Fibroblast of the aortic adventitia (primary cell): ENCODE results near the gene COX7B2. TPM values are rescaled to one million over a fixed set of nuclear protein-coding genes. Genes with fewer than 3 reads are reported as not detected.

Source experiments
- DNase-seq: peaks from one replicate; pipeline ENCODE4 v3.0.0-alpha.2; 2010; ENCODE audit warnings: low read depth
- H3K4me3 ChIP-seq: 2 replicates; pipeline ENCODE4 v1.5.1; 2011; ENCODE audit warnings: low read depth, mild to moderate bottlenecking, control low read depth, low read length, moderate library complexity
- total RNA-seq: library from RNA; depleted of rRNA; stranded (reverse); fragments of >200 nt; gene quantifications from 2 replicates; pipeline ENCODE4 v1.2.3, GENCODE V29; 2012; ENCODE audit warnings: low replicate concordance
- TF ChIP-seq, protein P1 (sequence below): IDR thresholded peaks from 2 replicates; pipeline ENCODE4 v1.5.1; 2011; ENCODE audit warnings: mild to moderate bottlenecking, low read length, control low read depth, inconsistent platforms; ENCODE audit not compliant: insufficient read depth

COX7B2 gene
- total RNA-seq, 1 donor, result not detected

DNA sequence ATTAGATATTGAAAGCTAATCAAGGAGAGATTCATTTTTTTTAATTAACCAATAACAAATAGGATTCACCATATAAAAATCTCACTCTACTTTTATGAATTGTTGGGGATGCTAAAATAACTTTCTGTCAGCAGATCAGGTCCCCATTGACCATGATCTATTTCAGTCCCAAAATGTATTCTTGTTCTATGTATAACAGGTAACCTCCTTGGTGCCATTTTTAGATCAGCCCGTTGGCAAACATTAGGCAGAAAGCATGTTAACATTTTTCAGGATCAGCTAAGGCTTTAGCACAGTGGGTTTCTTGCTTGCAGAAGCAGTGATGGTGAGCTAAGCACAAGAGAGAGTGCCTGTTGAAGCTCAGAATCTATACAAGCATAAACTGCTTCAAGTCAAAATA is 40.8 kb upstream of the COX7B2 start:
- TF ChIP-seq, protein P1, sequence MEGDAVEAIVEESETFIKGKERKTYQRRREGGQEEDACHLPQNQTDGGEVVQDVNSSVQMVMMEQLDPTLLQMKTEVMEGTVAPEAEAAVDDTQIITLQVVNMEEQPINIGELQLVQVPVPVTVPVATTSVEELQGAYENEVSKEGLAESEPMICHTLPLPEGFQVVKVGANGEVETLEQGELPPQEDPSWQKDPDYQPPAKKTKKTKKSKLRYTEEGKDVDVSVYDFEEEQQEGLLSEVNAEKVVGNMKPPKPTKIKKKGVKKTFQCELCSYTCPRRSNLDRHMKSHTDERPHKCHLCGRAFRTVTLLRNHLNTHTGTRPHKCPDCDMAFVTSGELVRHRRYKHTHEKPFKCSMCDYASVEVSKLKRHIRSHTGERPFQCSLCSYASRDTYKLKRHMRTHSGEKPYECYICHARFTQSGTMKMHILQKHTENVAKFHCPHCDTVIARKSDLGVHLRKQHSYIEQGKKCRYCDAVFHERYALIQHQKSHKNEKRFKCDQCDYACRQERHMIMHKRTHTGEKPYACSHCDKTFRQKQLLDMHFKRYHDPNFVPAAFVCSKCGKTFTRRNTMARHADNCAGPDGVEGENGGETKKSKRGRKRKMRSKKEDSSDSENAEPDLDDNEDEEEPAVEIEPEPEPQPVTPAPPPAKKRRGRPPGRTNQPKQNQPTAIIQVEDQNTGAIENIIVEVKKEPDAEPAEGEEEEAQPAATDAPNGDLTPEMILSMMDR, result no peak
- no peak for DNase-seq
- H3K4me3 ChIP-seq, result no peak overlapping the region

DNA sequence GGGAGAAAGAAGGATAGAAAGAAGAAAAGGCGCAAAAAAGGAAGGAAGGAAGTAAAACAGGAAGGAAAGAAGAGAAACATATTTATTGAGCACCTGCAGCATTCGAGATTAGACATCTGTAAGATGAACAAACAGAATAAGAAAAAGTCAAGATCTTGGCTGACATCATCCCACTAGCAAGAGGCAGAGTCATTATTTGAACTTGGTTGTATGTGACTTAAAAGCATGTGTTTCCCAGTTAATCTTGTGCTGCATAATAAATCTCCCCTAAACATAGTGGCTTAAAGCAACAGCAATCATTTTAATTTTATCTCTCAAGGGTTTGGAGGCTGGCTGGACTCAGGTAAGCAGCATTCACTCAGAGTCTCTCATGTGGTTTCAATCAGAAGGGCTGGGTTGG is 38.5 kb upstream of the COX7B2 start:
- no peak overlapping the region for H3K4me3 ChIP-seq
- TF ChIP-seq, protein P1, result no peak
- no peak for DNase-seq

DNA sequence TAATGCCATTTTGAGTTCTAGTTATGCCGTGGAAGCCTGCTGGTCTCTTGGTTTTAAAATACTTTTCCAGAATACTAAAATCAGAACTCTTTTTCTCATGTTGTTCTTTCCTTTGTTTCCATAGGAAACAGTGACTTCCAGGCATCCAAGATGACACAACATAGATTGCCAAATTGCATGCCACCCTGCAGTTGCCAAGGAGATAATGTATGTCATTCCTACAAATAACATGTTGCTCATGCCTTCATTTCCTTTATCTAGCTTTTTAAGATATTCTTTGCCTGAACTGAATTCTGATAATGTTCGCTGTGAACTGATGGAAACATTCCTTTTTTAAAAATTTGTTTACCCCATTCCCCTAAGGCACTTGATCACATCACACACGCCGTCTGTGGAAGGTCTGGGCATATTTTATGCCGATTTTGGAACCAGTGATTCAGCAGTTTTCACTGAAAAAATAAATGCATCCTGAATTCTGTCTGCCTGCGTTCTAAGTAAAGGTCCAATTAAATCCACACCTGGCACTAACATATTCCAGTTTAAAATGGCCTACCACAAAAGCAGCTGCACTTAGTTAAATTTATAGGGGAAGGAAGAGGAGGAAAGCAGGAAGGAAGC is 38.0 kb upstream of the COX7B2 start:
- DNase-seq, result peak; percentile 20
- TF ChIP-seq, protein P1, result no peak
- H3K4me3 ChIP-seq, result no peak overlapping the region

DNA sequence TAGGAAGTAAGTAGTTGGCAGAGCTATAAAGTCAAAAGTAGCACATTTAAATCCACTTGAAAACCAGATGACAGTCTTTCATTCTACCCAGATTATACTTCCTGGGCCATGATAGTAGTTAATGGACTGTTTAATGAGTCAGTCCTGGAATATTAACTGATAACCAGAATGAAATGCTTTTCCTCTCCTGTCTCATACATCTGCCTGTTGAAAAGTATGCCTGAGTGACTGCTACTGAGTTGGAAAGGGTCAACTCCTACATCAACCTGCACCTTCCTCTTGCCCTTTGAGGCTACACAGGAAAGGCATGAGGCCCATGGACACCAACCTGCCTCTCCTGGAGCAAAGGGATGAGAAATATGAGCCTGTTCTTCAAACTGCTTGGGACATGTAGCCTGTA is 36.0 kb upstream of the COX7B2 start:
- no peak overlapping the region for H3K4me3 ChIP-seq
- TF ChIP-seq, protein P1, result no peak
- no peak for DNase-seq

DNA sequence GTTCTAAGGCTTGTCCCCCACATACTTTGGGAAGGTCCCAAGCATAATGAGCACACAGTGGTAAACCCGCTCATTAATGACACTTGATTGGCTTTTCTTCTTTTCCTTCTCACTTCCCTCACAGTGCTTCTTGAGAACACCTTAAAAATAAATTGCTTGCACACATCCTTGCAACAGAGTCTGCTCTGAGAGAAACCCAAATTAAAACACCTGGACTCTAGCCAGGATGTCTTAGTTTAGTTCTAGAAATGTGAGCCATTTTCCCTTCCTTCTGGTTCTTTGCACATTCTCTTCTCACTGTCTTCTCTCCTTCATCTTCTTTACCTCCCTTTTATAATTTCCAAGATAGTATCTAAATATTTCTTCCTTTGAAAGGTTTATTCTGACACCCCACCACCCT is 35.3 kb upstream of the COX7B2 start:
- no peak overlapping the region for H3K4me3 ChIP-seq
- DNase-seq, result no peak
- TF ChIP-seq, protein P1, result no peak

DNA sequence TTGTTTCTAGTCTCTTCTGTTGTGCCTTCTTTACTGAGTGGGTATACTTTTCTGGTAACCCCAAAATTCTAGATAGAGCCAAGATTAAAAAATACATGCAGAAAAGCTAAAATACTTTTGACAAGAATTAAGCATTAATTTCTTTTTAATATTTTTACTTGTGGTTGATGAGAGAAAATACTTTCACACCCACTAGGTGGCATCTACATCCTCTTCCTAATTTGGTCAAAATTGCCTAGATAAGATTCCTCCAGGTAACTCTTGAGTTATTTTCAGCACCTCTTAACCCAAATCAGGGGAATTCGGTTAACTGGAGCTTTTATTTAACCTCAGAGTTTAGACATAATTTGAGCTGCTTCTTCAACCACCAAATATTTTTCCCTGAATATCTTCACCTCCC is 28.4 kb upstream of the COX7B2 start:
- TF ChIP-seq, protein P1, result peak; percentile 29
- no peak overlapping the region for H3K4me3 ChIP-seq
- peak; percentile 30 for DNase-seq

DNA sequence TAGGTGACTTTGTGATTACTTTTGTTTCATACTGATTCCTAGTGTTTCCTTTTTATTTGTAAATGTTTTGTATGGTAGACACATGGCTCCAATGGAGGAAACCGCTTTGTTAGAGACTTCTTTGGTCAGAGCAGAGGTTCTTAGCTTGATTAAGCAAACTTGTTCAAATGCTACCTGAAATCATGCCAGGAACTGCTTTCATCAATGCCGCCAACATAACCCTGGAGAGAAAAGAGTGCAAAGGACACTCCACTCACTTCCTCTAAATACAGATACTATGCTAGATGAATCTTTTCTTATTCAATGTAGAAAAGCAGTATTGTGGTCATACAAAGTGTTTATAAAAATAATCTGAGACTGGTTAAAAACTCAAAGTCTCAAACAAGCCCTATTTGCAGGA is 25.7 kb upstream of the COX7B2 start:
- TF ChIP-seq, protein P1, result no peak
- H3K4me3 ChIP-seq, result no peak overlapping the region
- DNase-seq, result no peak
